Measurements from ENCODE around the gene AHRR.

The AHRR gene

DNA sequence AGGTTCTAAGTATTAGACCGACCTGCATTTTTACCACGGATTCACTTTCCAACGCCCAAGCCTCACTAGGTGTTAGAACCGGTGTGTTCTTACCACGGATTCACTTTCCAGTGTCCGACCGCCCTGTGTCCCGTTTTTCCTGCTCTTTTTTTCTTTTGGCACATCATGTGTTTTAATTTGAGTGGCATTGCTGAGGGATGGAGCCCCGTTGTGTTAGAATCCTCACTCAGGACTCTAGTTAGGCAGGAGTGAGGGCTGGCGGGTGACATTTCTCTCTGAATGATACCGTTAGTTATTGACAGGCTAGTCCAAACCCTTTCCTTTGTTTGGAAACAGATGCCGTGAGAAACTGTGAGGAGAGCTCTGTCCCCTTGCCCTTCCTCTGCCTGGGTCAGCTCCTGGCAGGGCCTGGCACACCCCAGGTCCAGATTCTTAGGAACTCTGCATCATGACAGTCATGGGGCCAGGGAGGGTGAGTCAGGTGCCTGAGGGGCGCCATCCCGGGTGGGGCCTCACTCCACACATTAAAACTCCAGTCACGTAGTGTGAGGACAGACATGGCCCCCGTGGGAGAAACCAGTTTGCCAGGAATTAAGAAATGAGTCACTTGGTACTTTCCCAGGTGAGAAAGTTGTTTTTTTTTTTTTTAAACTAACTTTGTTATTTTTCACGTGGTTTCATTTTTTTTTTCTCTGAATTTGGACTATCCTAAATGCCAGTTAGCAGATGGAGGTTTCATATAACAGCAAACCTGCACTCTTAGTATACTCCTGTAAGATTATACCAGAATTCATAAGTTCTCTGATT, 137.2 kb downstream of the AHRR start:
- ChIA-PET CTCF (interaction anchor here (4.7 kb wide), 1 partner anchor 12 kb away, joined by 29 read pairs; no protein-coding TSS in a partner anchor), POLR2A (interaction anchor here (0.7 kb wide), 1 partner anchor 481 kb away, joined by 5 read pairs; no protein-coding TSS in a partner anchor)
- peak; percentile 69 for DNase-seq (ENCODE audit: extremely low spot score)
- TF ChIP-seq, protein P1, sequence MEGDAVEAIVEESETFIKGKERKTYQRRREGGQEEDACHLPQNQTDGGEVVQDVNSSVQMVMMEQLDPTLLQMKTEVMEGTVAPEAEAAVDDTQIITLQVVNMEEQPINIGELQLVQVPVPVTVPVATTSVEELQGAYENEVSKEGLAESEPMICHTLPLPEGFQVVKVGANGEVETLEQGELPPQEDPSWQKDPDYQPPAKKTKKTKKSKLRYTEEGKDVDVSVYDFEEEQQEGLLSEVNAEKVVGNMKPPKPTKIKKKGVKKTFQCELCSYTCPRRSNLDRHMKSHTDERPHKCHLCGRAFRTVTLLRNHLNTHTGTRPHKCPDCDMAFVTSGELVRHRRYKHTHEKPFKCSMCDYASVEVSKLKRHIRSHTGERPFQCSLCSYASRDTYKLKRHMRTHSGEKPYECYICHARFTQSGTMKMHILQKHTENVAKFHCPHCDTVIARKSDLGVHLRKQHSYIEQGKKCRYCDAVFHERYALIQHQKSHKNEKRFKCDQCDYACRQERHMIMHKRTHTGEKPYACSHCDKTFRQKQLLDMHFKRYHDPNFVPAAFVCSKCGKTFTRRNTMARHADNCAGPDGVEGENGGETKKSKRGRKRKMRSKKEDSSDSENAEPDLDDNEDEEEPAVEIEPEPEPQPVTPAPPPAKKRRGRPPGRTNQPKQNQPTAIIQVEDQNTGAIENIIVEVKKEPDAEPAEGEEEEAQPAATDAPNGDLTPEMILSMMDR (IDR thresholded peaks at IDR 0.05; ENCODE audit: control extremely low read depth, extremely low read depth, low read depth, missing control alignments): no peak

DNA sequence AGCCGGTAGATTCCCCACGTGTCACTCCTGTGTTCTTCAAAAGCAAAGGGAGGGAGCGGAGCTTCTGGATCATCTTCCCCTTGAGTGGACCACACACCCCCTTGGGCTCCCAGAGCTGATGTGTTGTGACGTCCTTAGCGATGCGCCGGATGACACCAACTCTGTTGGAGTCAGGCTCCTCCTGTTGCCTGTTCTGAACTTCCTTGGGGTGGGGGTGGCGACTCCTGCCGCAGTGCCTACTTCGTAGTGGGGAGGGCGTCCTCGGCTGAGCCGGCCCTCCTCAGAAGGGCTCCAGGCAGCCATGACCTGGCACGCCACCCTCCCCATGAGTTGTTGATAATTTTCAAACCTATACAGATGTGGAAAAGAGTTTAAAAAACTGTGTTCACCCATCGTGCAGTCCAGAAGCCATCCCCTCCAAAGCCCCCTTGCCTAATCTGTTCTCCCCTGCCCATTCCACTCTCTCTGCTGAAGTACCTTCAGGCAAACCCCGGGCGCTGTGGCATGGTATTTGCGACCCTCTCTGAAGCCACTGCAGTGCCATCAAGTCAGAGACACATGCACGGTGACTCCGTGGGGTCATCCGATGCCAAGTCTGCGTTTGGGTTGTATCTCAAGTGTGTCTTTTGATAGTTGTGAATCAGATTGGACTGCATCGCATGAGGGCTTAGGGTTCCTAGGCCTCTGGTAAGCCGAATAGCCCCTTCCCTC, 138.2 kb downstream of the AHRR start:
- TF ChIP-seq, protein P1 (IDR thresholded peaks at IDR 0.05; ENCODE audit: control extremely low read depth, extremely low read depth, low read depth, missing control alignments): no peak

DNA sequence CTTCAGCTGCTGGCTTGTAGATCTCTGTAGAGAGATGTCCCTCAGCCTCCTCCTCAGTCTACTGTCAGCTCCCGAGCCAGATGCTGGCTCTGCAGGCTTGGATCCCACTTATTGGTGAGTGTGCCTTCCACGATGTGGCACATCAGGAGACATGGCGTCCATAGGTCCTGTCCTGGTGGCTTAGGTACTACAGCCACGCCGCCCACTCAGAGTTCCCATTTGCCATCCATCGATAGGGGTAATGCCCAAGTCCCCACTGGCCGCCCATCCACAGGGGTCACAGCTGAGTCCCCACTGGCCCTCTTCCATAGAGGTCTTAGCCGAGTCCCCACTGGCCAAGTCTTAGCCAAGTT, 138.7 kb downstream of the AHRR start:
- POLR2A ChIA-PET: no interaction called here
- TF ChIP-seq, protein P1 (IDR thresholded peaks at IDR 0.05; ENCODE audit: control extremely low read depth, extremely low read depth, low read depth, missing control alignments): no peak
- CTCF ChIA-PET: interaction anchor here (4.7 kb wide), 1 partner anchor 13 kb away, joined by 29 read pairs; no protein-coding TSS in a partner anchor
- DNase-seq (ENCODE audit: extremely low spot score): no peak

More for the DNA sequence above, 138.2 kb downstream of the AHRR start:
- DNase-seq (ENCODE audit: extremely low spot score): no peak
- POLR2A ChIA-PET: no interaction called here
- CTCF ChIA-PET: interaction anchor here (4.7 kb wide), 1 partner anchor 13 kb away, joined by 29 read pairs; no protein-coding TSS in a partner anchor

DNA sequence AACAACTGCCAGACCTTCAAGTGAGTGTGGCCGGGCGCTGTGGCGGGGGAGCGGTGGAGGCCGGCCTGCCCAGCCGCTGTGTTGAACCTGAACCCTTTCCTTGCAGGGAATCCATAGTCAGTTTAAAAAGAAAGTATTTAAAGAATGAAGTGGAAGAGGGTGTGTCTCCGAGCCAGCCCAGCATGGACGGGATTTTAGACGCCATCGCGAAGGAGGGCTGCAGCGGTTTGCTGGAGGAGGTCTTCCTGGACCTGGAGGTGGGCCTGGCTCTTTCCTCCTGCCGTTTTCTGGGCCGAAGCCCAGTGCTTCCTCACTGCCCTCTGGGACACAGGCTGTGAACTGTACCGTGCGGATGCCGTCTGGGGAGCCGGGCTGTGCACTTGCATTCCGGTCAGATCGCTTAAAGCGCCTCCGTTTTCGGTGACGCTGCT, 140.6 kb downstream of the AHRR start:
- CTCF ChIA-PET: interaction anchor here (0.9 kb wide), 1 partner anchor 15 kb away, joined by 3 read pairs; no protein-coding TSS in a partner anchor
- TF ChIP-seq, protein P1 (IDR thresholded peaks at IDR 0.05; ENCODE audit: control extremely low read depth, extremely low read depth, low read depth, missing control alignments): no peak
- DNase-seq (ENCODE audit: extremely low spot score): no peak
- POLR2A ChIA-PET: no interaction called here

- POLR2A ChIA-PET: no interaction called here
- TF ChIP-seq, protein P1 (IDR thresholded peaks at IDR 0.05; ENCODE audit: control extremely low read depth, extremely low read depth, low read depth, missing control alignments): no peak
- CTCF ChIA-PET: interaction anchor here (0.8 to 1.3 kb wide), 3 partner anchors 8 to 145 kb away, joined by 3 to 5 read pairs (median 3); no protein-coding TSS in a partner anchor
- DNase-seq (ENCODE audit: extremely low spot score): no peak
These were observed 141.8 kb downstream of the AHRR start for GRCh38 chr5:463301-463700.

GRCh38 chr5:463952-464351, 142.4 kb downstream of the AHRR start:
- ChIA-PET CTCF (interaction anchor here (0.8 to 1.3 kb wide), 3 partner anchors 8 to 145 kb away, joined by 3 to 5 read pairs (median 3); no protein-coding TSS in a partner anchor), POLR2A (no interaction called here)
- TF ChIP-seq, protein P1 (IDR thresholded peaks at IDR 0.05; ENCODE audit: control extremely low read depth, extremely low read depth, low read depth, missing control alignments): no peak
- DNase-seq (ENCODE audit: extremely low spot score): no peak

Measured in GM10248 (cell line).